ENCODE data around the gene ST3GAL5. TPM values are rescaled to one million over a fixed set of nuclear protein-coding genes. Genes with fewer than 3 reads are reported as not detected.

ST3GAL5 gene
- total and polyA plus RNA-seq, 2 experiments from 2014 or later = 3.2 to 7.9 TPM

GRCh38 chr2:85788603-85789002 is 100.2 kb downstream of the ST3GAL5 start:
- DNase-seq (ENCODE audit: low spot score) (no peak), ATAC-seq (no peak)
- TF ChIP-seq, protein P1, sequence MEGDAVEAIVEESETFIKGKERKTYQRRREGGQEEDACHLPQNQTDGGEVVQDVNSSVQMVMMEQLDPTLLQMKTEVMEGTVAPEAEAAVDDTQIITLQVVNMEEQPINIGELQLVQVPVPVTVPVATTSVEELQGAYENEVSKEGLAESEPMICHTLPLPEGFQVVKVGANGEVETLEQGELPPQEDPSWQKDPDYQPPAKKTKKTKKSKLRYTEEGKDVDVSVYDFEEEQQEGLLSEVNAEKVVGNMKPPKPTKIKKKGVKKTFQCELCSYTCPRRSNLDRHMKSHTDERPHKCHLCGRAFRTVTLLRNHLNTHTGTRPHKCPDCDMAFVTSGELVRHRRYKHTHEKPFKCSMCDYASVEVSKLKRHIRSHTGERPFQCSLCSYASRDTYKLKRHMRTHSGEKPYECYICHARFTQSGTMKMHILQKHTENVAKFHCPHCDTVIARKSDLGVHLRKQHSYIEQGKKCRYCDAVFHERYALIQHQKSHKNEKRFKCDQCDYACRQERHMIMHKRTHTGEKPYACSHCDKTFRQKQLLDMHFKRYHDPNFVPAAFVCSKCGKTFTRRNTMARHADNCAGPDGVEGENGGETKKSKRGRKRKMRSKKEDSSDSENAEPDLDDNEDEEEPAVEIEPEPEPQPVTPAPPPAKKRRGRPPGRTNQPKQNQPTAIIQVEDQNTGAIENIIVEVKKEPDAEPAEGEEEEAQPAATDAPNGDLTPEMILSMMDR (conservative IDR thresholded peaks at IDR 0.05; ENCODE audit: low read depth in 2 of 2) = no peak
- TF ChIP-seq ZNF114 (CRISPR knock-in tag; IDR thresholded peaks at IDR 0.05) = no peak
- no peak for TF ChIP-seq JUNB (IDR thresholded peaks at IDR 0.05; ENCODE audit: unreplicated experiment)
- TF ChIP-seq EZH2phosphoT487 (IDR thresholded peaks at IDR 0.05; ENCODE audit: unreplicated experiment) = no peak
- no peak for TF ChIP-seq EZH2 (IDR thresholded peaks at IDR 0.05; ENCODE audit: low read depth, unreplicated experiment)
- TF ChIP-seq CREB1 (CRISPR knock-in tag; IDR thresholded peaks at IDR 0.05; ENCODE audit: low read depth) = no peak
- TF ChIP-seq ZNF331 (CRISPR knock-in tag; IDR thresholded peaks at IDR 0.05; ENCODE audit: low read depth) = no peak
- TF ChIP-seq NANOG (IDR thresholded peaks at IDR 0.05; ENCODE audit: borderline replicate concordance) = no peak
- TF ChIP-seq STAT1 (IDR thresholded peaks at IDR 0.05; ENCODE audit: unreplicated experiment) = no peak
- TF ChIP-seq, protein P2, sequence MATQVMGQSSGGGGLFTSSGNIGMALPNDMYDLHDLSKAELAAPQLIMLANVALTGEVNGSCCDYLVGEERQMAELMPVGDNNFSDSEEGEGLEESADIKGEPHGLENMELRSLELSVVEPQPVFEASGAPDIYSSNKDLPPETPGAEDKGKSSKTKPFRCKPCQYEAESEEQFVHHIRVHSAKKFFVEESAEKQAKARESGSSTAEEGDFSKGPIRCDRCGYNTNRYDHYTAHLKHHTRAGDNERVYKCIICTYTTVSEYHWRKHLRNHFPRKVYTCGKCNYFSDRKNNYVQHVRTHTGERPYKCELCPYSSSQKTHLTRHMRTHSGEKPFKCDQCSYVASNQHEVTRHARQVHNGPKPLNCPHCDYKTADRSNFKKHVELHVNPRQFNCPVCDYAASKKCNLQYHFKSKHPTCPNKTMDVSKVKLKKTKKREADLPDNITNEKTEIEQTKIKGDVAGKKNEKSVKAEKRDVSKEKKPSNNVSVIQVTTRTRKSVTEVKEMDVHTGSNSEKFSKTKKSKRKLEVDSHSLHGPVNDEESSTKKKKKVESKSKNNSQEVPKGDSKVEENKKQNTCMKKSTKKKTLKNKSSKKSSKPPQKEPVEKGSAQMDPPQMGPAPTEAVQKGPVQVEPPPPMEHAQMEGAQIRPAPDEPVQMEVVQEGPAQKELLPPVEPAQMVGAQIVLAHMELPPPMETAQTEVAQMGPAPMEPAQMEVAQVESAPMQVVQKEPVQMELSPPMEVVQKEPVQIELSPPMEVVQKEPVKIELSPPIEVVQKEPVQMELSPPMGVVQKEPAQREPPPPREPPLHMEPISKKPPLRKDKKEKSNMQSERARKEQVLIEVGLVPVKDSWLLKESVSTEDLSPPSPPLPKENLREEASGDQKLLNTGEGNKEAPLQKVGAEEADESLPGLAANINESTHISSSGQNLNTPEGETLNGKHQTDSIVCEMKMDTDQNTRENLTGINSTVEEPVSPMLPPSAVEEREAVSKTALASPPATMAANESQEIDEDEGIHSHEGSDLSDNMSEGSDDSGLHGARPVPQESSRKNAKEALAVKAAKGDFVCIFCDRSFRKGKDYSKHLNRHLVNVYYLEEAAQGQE (IDR thresholded peaks at IDR 0.05; ENCODE audit: unreplicated experiment) = no peak
- no peak for TF ChIP-seq POLR2AphosphoS5 (IDR thresholded peaks at IDR 0.05; ENCODE audit: low read depth)
- TF ChIP-seq, protein P3, sequence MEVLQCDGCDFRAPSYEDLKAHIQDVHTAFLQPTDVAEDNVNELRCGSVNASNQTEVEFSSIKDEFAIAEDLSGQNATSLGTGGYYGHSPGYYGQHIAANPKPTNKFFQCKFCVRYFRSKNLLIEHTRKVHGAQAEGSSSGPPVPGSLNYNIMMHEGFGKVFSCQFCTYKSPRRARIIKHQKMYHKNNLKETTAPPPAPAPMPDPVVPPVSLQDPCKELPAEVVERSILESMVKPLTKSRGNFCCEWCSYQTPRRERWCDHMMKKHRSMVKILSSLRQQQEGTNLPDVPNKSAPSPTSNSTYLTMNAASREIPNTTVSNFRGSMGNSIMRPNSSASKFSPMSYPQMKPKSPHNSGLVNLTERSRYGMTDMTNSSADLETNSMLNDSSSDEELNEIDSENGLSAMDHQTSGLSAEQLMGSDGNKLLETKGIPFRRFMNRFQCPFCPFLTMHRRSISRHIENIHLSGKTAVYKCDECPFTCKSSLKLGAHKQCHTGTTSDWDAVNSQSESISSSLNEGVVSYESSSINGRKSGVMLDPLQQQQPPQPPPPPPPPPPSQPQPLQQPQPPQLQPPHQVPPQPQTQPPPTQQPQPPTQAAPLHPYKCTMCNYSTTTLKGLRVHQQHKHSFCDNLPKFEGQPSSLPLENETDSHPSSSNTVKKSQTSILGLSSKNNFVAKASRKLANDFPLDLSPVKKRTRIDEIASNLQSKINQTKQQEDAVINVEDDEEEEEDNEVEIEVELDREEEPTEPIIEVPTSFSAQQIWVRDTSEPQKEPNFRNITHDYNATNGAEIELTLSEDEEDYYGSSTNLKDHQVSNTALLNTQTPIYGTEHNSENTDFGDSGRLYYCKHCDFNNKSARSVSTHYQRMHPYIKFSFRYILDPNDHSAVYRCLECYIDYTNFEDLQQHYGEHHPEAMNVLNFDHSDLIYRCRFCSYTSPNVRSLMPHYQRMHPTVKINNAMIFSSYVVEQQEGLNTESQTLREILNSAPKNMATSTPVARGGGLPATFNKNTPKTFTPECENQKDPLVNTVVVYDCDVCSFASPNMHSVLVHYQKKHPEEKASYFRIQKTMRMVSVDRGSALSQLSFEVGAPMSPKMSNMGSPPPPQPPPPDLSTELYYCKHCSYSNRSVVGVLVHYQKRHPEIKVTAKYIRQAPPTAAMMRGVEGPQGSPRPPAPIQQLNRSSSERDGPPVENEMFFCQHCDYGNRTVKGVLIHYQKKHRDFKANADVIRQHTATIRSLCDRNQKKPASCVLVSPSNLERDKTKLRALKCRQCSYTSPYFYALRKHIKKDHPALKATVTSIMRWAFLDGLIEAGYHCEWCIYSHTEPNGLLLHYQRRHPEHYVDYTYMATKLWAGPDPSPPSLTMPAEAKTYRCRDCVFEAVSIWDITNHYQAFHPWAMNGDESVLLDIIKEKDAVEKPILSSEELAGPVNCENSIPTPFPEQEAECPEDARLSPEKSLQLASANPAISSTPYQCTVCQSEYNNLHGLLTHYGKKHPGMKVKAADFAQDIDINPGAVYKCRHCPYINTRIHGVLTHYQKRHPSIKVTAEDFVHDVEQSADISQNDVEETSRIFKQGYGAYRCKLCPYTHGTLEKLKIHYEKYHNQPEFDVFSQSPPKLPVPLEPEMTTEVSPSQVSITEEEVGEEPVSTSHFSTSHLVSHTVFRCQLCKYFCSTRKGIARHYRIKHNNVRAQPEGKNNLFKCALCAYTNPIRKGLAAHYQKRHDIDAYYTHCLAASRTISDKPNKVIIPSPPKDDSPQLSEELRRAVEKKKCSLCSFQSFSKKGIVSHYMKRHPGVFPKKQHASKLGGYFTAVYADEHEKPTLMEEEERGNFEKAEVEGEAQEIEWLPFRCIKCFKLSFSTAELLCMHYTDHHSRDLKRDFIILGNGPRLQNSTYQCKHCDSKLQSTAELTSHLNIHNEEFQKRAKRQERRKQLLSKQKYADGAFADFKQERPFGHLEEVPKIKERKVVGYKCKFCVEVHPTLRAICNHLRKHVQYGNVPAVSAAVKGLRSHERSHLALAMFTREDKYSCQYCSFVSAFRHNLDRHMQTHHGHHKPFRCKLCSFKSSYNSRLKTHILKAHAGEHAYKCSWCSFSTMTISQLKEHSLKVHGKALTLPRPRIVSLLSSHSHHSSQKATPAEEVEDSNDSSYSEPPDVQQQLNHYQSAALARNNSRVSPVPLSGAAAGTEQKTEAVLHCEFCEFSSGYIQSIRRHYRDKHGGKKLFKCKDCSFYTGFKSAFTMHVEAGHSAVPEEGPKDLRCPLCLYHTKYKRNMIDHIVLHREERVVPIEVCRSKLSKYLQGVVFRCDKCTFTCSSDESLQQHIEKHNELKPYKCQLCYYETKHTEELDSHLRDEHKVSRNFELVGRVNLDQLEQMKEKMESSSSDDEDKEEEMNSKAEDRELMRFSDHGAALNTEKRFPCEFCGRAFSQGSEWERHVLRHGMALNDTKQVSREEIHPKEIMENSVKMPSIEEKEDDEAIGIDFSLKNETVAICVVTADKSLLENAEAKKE (CRISPR knock-in tag; IDR thresholded peaks at IDR 0.05) = no peak
- TF ChIP-seq, protein P4, sequence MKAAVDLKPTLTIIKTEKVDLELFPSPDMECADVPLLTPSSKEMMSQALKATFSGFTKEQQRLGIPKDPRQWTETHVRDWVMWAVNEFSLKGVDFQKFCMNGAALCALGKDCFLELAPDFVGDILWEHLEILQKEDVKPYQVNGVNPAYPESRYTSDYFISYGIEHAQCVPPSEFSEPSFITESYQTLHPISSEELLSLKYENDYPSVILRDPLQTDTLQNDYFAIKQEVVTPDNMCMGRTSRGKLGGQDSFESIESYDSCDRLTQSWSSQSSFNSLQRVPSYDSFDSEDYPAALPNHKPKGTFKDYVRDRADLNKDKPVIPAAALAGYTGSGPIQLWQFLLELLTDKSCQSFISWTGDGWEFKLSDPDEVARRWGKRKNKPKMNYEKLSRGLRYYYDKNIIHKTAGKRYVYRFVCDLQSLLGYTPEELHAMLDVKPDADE (IDR thresholded peaks at IDR 0.05) = no peak
- Histone ChIP-seq H3K4me2 (no peak overlapping the region), H4K20me1 (replicated peaks; ENCODE audit: insufficient read depth) (no peaks in the 10 kb centered on the region), H2AFZ (no peak overlapping the region), H3K27me3 (ENCODE audit: insufficient read depth) (no peaks in the 10 kb centered on the region), H3K9me2 (ENCODE audit: insufficient read depth) (no peaks in the 10 kb centered on the region), H3K79me2 (replicated peaks; ENCODE audit: insufficient read depth) (no peaks in the 10 kb centered on the region), H3K4me3 (no peak overlapping the region), H3K27ac (ENCODE audit: low read depth) (no peak overlapping the region), H3K4me1 (ENCODE audit: insufficient read depth) (no peaks in the 10 kb centered on the region), H3K36me3 (ENCODE audit: insufficient read depth) (no peaks in the 10 kb centered on the region), H3F3A (replicated peaks; ENCODE audit: low read depth) (no peaks in the 10 kb centered on the region)
- Mint-ChIP-seq H3K36me3 (ENCODE audit: low read depth) (no peaks in the 10 kb centered on the region; the same call in 2 of the 3 replicates), H3K4me3 (no peak overlapping the region), H3K4me1 (0 out of 3 replicates have a peak, but pooled peaks cover 4% of the 10 kb centered on the region), H3K9me3 (no peaks in the 10 kb centered on the region), H3K27me3 (ENCODE audit: insufficient read depth, low read depth, poor library complexity) (peaks cover 11% of the 10 kb centered on the region), H3K27ac (no peak overlapping the region)

All from GM23338 (cell line).